Stimulated activated CD8-positive, alpha-beta memory T cell treated with anti-CD3 and anti-CD28 coated beads, Interleukin-7, amount 100 ng/mL, for 48 hours (primary cell): ENCODE results near the gene PROSER3.

Experiments
- DNase-seq, 2 donors: peaks; one replicate each; pipeline ENCODE4 v3.0.0-alpha.2; 2020; ENCODE audit warnings: low read depth in 1 of 2; ENCODE audit errors: extremely low read depth in 1 of 2

Gene PROSER3

DNA sequence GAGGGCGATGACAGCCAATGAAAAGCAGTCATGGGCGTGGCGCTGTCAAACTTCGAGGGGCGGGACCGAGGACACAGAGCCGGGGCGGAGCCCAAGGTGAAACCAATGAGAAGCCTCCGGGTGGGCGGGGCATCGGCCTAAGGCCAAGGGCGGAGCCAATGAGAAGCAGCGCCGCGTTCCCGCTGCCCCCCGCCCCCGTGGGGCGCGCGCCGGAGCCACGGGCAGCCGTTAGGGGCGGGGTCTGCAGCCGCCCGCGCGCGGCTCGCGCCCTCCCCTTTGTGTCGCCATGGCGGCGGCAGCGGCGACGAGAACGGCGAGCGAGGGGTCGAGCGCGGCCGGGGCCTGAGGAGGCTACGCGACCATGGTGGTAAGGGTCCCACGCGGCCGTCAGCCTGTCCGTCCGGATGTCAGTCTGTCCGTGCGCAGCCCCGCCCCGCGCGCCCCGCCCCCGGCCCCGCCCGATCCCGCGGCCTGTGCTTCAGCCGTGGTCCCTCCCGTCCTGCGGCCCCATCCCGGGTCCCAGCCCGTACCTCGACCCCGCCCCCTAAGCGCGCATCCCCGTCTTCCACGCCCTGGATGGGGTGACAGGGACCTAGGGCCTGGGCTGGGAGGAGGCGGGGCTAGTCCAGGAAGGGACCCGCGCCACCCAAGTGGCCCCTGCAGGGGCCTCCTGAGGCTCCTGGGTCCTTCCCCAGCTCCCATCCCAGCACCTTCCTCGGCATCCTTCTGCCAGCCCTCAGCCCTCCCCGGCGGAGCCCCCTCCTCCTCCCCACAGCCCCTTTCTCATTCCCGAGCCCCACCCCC is 17.5 kb downstream of the PROSER3 start, which contains the start of gene ARHGAP33:
Gene ARHGAP33 (plus strand): TSS at position 267 of the 804 bp plus-strand sequence. CDS start 95 bp downstream, at position 362.
- DNase-seq = peak; percentile 95 to 100

DNA sequence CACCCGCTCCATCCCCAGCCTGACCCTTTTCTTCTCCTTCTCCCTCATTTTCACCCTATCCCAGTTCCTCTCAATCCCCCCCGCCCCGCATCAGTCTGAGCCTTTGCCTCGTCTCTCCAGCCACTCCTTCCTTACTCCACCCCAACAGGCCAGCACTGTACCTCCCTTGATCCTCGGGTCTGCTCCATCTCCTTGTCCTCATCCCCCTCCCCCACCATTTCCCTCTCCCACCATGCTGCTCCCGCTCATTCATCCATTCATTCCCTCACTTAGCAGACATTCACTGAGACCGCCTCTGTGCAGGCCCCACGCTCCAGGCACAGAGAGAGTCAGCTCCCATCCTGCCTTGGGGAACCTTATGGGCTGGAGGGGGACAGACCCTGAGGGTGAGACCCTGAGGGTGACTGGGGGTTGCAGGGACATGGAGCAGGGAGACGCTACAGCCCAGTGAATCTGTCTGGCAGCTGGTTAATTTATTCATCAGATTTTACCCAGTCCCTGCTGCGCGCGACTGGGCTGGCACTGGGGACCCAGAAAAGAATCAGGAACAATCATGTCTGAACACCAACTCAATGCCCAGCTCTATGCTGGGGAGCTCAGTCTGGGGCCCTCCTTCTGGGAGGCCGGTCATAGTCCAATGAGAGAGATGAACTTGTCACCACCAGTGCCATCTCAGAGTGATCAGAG is 18.3 kb downstream of the PROSER3 start:
- no peak for DNase-seq

DNA sequence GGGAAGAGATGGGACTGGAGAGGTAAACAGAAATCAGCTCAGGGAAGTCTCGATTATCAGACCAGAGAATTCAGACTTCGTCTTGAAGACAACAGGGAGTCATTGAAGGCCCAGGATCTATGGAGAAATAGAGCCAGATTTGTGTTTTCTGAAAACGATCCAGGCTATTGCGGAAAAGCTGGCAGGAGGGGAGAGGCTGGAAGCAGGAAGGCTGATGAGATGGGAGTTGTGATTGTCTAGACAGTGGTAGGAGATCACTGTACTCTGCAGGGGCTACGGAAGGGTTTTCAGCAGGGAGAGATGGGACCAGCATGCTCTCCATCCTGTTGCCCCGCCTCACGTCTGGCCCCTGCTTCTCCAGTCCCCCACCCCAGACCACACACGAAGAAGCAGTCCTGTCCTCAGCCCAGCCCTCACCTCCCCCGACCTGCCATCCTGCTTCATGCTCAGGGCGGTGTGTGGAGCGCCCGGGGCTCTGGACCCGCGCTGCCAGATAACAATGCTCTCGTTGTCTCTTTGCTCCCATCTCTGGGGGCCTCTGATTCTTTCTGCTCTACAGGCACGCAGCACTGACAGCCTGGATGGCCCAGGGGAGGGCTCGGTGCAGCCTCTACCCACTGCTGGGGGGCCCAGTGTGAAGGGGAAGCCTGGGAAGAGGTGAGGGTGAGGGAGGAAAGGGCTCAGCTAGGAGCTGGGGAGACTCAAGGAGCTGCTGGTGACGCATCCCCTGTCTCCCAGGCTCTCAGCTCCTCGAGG is 19.3 kb downstream of the PROSER3 start:
- no peak for DNase-seq

DNA sequence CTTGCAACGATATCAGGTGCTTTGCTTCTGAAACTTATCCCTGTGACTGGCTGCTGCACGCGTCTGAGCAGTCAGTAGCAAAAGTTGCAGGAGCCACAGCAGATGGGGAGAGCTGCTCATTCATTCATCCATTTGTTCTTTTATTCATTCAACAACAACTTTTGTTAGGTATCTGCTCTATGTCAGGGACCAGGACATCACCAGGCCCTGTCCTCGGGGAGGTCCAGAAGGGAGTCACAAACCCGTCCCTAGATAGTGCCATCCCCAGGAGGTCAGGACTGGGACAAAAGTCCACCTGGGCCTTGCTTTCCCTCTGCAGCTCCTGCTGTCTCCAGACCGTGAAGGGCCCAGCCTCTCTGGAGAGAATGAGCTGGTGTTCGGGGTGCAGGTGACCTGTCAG is 20.0 kb downstream of the PROSER3 start:
- no peak for DNase-seq

DNA sequence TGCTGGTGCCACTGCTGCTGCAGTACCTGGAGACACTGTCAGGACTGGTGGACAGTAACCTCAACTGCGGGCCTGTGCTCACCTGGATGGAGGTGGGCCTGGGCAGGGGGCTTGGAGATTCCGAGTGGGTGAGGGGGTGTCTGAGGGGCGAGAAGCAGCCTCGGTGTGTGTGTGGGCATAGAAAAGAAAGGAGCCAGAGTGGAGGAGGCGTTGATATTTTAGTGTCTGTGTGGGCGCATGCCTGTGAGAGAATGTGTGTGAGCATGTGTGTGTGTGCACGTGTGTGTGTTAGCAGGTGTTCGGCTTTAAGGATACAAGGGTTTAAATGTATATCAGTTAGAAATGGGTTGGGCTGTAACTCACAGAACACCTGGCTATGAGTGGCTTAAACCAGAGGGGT is 21.1 kb downstream of the PROSER3 start:
- no peak for DNase-seq

DNA sequence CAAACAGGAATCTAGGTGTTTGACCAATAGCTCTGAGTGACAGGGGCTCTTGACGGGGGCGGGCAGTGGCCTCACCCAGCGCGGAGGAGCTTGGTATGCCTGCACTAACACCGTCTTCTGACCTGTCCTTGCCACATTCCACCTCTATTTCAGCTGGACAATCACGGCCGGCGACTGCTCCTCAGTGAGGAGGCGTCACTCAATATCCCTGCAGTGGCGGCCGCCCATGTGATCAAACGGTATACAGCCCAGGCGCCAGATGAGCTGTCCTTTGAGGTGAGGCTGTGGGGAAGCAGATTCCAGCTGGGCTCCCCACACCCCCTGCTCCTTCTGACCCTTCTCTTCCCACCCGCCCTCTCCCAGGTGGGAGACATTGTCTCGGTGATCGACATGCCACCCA is 22.1 kb downstream of the PROSER3 start:
- no peak for DNase-seq

DNA sequence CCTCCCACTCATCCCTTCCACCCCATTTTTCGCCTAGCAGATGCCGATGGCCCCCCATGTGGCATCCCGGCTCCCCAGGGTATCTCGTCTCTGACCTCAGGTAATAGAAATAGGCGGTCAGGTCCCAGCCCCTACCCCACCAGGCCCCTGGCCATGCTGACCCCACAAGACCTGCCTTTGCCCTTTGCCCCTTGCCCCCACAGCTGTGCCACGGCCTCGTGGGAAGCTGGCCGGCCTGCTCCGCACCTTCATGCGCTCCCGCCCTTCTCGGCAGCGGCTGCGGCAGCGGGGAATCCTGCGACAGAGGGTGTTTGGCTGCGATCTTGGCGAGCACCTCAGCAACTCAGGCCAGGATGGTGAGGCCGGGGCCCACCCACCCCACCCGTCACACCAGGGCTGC is 22.7 kb downstream of the PROSER3 start:
- DNase-seq = no peak

DNA sequence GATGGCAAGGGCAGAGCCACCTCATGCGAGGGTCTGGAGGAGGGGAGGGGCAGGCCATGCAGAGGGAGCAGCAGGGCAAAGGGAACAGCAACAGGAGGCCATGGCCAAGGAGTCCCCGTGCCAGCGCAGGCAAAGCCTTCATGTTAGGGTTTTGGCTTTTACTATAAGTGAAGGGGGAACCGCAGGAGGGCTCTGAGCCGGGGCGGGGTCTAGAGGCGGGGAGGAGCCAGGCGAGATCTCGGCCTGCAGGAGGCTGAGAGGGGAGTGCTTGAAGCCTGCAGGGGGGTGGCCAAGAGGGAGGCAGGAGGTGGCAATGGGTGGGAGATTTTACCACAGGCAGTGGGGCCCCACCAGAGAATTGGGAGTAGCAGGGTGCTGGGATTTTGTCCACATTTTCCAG is 23.7 kb downstream of the PROSER3 start:
- DNase-seq = no peak

DNA sequence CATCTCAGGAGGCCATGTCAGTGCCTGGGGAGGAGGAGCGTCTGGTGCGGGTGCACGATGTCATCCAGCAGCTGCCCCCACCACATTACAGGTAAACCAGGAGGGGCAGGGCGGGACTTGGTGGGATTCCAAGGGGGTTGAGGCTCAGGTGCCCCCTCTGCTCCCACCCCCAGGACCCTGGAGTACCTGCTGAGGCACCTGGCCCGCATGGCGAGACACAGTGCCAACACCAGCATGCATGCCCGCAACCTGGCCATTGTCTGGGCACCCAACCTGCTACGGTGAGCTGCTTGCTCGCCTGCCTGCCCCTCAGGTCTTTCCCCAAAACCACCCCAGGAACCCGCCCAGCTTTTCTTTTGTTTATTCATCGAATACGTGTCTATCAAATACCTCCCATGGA is 24.6 kb downstream of the PROSER3 start:
- no peak for DNase-seq

DNA sequence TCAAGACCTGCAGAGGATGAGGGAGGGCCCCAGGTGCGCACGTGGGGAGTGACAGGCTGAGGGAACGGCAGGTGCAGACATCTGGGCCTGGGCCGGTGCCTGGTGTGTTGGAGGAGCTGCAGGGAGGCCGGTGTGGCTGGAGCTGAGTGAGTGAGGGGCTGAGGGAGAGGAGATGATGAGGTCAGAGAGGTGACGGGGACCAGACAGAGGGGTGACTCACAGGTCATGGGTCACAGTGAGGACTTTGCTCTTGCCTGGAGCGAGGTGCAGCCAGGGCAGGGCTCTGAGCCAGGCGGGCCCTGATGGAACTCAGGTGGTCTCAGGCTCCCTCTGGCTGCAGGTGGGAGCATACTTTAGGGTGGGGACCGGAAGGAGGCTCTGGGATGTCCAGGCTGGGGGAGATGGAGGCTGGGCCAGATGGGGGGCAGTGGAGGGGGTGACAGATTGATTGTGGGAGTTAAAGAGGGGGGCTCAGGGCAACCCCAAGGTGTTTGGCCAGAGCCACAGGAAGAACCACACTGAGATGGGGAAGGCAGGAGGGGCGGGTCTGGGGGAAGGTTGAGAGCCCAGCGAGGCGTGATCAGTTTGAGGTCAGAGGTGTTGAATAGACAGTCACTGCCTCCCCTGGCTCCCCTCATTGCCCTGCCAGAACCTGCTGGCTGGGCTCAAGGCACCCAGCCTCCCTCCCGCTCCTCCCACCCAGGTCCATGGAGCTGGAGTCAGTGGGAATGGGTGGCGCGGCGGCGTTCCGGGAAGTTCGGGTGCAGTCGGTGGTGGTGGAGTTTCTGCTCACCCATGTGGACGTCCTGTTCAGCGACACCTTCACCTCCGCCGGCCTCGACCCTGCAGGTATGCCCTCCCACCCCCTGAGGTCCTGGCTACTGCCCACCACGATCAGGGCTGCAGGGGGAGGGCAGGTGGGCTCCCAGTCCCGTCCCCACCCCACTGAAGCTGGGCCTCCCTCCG is 25.8 kb downstream of the PROSER3 start:
- no peak for DNase-seq

DNA sequence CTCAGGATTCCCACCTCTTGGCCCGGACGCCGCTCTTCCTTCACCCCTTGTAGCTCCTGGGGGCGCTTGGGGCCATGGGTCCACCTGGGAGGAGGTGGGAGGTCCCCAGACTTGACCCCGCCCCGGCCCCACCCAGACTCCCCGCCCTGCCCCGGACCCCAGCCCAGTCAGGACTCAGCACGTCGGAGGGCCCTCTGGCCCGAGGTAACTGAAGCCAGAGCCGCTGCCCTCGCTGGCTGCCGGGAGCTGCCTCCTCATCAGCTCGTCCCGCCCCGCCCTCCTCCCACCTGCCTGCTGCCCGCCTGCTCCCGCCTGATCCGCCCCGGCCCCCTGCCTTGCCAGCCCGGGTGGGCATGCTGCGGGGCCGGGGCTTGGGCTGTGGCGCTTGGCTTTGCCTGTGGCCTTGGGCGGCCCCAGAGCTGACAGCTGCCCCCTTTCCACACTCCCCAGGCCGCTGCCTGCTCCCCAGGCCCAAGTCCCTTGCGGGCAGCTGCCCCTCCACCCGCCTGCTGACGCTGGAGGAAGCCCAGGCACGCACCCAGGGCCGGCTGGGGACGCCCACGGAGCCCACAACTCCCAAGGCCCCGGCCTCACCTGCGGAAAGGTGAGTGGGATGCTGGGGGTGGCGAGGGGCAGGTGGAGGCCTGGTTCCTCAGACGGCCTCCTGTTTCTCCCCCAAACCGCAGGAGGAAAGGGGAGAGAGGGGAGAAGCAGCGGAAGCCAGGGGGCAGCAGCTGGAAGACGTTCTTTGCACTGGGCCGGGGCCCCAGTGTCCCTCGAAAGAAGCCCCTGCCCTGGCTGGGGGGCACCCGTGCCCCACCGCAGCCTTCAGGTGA is 26.7 kb downstream of the PROSER3 start:
- DNase-seq = no peak

DNA sequence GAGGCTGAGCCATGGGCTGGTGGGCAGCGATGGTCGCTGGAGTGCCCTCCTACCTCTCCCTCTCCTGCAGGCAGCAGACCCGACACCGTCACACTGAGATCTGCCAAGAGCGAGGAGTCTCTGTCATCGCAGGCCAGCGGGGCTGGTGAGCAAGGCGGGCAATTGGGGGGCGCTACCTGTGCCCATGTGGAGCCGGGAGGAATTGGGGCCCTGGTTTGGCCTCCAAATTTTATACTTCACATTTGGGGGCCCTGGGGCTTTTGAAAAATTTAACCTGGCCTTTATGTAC is 27.3 kb downstream of the PROSER3 start:
- DNase-seq = no peak

DNA sequence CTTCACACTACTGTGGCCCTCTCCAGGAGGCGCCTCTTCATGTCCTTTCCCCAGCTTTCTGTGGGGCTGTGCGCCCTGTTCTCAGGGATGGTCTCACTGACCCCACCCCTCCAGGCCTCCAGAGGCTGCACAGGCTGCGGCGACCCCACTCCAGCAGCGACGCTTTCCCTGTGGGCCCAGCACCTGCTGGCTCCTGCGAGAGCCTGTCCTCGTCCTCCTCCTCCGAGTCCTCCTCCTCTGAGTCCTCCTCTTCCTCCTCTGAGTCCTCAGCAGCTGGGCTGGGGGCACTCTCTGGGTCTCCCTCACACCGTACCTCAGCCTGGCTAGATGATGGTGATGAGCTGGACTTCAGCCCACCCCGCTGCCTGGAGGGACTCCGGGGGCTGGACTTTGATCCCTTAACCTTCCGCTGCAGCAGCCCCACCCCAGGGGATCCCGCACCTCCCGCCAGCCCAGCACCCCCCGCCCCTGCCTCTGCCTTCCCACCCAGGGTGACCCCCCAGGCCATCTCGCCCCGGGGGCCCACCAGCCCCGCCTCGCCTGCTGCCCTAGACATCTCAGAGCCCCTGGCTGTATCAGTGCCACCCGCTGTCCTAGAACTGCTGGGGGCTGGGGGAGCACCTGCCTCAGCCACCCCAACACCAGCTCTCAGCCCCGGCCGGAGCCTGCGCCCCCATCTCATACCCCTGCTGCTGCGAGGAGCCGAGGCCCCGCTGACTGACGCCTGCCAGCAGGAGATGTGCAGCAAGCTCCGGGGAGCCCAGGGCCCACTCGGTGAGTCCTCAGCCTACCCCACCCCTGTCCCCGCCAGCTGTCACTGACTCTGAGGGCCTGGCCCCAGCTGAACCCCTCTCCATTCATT is 28.6 kb downstream of the PROSER3 start:
- no peak for DNase-seq

DNA sequence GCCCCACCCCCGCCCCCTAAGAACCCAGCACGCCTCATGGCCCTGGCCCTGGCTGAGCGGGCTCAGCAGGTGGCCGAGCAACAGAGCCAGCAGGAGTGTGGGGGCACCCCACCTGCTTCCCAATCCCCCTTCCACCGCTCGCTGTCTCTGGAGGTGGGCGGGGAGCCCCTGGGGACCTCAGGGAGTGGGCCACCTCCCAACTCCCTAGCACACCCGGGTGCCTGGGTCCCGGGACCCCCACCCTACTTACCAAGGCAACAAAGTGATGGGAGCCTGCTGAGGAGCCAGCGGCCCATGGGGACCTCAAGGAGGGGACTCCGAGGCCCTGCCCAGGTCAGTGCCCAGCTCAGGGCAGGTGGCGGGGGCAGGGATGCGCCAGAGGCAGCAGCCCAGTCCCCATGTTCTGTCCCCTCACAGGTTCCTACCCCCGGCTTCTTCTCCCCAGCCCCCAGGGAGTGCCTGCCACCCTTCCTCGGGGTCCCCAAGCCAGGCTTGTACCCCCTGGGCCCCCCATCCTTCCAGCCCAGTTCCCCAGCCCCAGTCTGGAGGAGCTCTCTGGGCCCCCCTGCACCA is 29.3 kb downstream of the PROSER3 start:
- DNase-seq = no peak

DNA sequence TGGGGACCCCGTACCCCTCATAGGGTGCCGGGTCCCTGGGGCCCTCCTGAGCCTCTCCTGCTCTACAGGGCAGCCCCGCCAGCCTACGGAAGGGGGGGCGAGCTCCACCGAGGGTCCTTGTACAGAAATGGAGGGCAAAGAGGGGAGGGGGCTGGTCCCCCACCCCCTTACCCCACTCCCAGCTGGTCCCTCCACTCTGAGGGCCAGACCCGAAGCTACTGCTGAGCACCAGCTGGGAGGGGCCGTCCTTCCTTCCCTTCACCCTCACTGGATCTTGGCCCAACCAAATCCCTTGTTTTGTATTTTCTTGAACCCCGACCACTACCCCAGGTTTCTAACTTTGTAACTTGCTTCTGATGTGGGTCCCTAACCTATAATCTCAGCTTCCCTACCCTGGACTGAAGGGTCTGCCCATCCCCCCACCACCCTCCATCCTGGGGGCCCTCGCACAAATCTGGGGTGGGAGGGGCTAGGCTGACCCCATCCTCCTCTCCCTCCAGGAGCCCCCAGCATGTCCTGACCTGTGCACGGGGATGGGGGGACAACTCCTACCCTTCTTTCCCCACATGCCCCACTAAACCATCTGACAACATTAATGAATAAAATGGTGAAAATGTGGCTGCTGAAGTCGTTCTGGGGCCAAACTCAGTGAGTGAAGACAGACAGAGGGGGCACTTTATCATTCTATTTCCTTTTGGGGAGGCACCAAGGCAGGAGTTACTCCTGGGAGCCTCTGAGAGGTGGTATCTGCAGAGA is 30.4 kb downstream of the PROSER3 start:
- no peak for DNase-seq

DNA sequence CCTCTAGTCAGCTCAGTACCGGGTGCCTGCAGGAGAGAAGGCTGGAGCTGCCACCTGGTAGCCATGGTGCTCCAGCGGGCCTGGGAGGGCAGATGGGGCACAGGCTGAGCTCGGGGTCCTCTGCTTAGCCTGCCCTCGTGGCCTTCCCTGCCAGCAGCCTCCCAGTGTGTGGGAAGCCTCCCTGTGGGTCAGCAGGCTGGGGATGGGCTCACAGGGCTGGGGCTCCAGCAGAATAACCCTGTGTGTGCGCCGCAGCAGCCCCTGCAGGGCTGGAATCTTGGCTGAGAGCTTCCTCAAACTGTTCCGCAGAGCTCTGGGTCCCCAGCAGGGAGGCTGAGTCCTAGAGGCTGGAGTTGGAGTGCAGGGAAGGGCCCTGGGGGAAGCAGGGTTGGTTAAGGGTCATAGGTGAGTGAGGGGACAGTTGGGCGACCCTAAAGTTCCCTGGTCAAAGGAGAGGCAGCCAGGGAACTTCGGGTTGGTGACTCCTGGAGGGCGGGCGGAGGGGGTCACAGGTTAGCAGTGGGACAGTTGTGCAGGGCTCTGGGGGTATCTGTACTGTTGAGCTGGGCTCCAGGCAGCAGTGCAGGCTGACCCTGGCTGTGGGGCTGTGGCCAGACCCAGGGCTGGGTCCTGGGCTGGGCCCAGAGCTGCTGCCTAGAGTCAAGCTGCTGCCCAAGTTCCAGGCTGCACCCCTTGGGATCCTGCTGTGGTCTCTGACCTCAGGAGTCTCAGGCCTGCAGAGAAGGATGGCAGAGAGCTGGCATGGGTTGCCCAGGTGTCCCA is 31.4 kb downstream of the PROSER3 start:
- no peak for DNase-seq
